K562 (cell line): ENCODE results near the gene NUP62. TPM values are rescaled to one million over a fixed set of nuclear protein-coding genes. Genes with fewer than 3 reads are reported as not detected.

Experiments used
- CBX1 ChIP-seq: sonication (generic); IDR thresholded peaks from 2 replicates; pipeline ENCODE4 v1.6.1; 2016; ENCODE audit warnings: antibody characterized with exemption, low read depth, mild to moderate bottlenecking
- CREBBP ChIP-seq: IDR thresholded peaks from one replicate; pipeline ENCODE4 v1.6.1; 2012; ENCODE audit warnings: low read depth, mild to moderate bottlenecking, control low read depth, inconsistent platforms, low read length
- DIDO1 ChIP-seq: fragments of 450-650 bp; IDR thresholded peaks from 2 replicates; pipeline ENCODE4 v1.6.1; 2016; ENCODE audit warnings: low read depth, missing biosample characterization, missing genetic modification characterization
- EWSR1 ChIP-seq: fragments of 450-650 bp; IDR thresholded peaks from 2 replicates; pipeline ENCODE4 v1.6.1; 2018; ENCODE audit warnings: borderline replicate concordance, mild to moderate bottlenecking, low read depth, moderate library complexity; ENCODE audit not compliant: partially characterized antibody
- HMBOX1 ChIP-seq: sonication (generic); IDR thresholded peaks from 2 replicates; pipeline ENCODE4 v1.6.1; 2016
- HMG20A ChIP-seq: fragments of 450-650 bp; formaldehyde crosslinking; conservative IDR thresholded peaks from 2 replicates; pipeline ENCODE4 v1.4.0; 2020; ENCODE audit warnings: mild to moderate bottlenecking, mixed read lengths
- HNRNPK ChIP-seq: fragments of 200-400 bp; formaldehyde crosslinking; IDR thresholded peaks from one replicate; pipeline ENCODE4 v1.6.1; 2018; ENCODE audit warnings: mild to moderate bottlenecking, low read depth, low read length; ENCODE audit not compliant: poor library complexity, severe bottlenecking
- NFXL1 ChIP-seq: fragments of 450-650 bp; formaldehyde crosslinking; IDR thresholded peaks from 2 replicates; pipeline ENCODE4 v1.4.0; 2021; ENCODE audit warnings: mild to moderate bottlenecking
- RBM25 ChIP-seq: fragments of 200-400 bp; formaldehyde crosslinking; IDR thresholded peaks from 2 replicates; pipeline ENCODE4 v1.6.1; 2018; ENCODE audit warnings: low read length, low read depth, moderate library complexity; ENCODE audit not compliant: severe bottlenecking
- TAF1 ChIP-seq: IDR thresholded peaks from 2 replicates; pipeline ENCODE4 v1.6.1; 2011; ENCODE audit warnings: mild to moderate bottlenecking, low read length, moderate library complexity; ENCODE audit not compliant: insufficient read depth, control insufficient read depth, severe bottlenecking; ENCODE audit errors: extremely low read depth
- TAF9B ChIP-seq: fragments of 450-650 bp; IDR thresholded peaks from 2 replicates; pipeline ENCODE4 v1.6.1; 2018; ENCODE audit warnings: mild to moderate bottlenecking; ENCODE audit not compliant: partially characterized antibody
- U2AF1 ChIP-seq: fragments of 200-400 bp; formaldehyde crosslinking; optimal IDR thresholded peaks from 2 replicates; pipeline ENCODE3; 2017; ENCODE audit warnings: mild to moderate bottlenecking, low read depth, low read length, moderate library complexity
- ZBTB34 ChIP-seq: fragments of 250-450 bp; sonication (Bioruptor Pico); IDR thresholded peaks from 2 replicates; pipeline ENCODE4 v1.8.0; 2021; ENCODE audit warnings: mild to moderate bottlenecking, moderate library complexity
- polyA plus RNA-seq, 8 experiments: library from polyadenylated mRNA; depleted of rRNA in 4 of 8; stranded (reverse) in 5 of 8; unstranded in 3 of 8; fragments of >200 nt; fragmentation: Nextera tagmentation in 2 of 8; fragmentation: Illumina TruSeq in 1 of 8; extraction: Ambion mirVana in 2 of 8; extraction: Trizol in 1 of 8; gene quantifications; 2 replicates each; pipeline versions ENCODE4 v1.2.1 to v1.2.3, GENCODE V29; 2011 to 2014; ENCODE audit warnings: inconsistent platforms in 1 of 8, missing spikeins in 1 of 8
- total RNA-seq, 7 experiments: library from RNA; depleted of rRNA in 6 of 7; stranded (reverse); fragments of >200 nt in 6 of 7; fragmentation: Illumina TruSeq in 2 of 7; extraction: Trizol in 2 of 7; gene quantifications; 2 replicates each; pipeline versions ENCODE4 v1.2.1 to v1.2.3, GENCODE V29; 2011 to 2021; ENCODE audit warnings: low replicate concordance in 1 of 7
- TF ChIP-seq, protein P1 (sequence below): sonication (generic); formaldehyde crosslinking; IDR thresholded peaks from 2 replicates; pipeline ENCODE4 v1.8.0; 2023; ENCODE audit warnings: missing genetic modification reagents, mild to moderate bottlenecking, borderline replicate concordance
- TF ChIP-seq, protein P2 (sequence below): sonication (generic); formaldehyde crosslinking; IDR thresholded peaks from 2 replicates; pipeline ENCODE4 v1.5.0; 2020; ENCODE audit warnings: missing genetic modification reagents
- TF ChIP-seq, protein P3 (sequence below): sonication (generic); formaldehyde crosslinking; IDR thresholded peaks from 2 replicates; pipeline ENCODE4 v1.8.1; 2023; ENCODE audit warnings: mild to moderate bottlenecking, missing genetic modification reagents, moderate library complexity

Gene NUP62
- total and polyA plus RNA-seq, 9 of the 15 experiments (the other 6 are each of a cell fraction or from before 2014, with no cell fraction given), result 16.9 to 109 (median 66.0) TPM

- TF ChIP-seq, protein P1, sequence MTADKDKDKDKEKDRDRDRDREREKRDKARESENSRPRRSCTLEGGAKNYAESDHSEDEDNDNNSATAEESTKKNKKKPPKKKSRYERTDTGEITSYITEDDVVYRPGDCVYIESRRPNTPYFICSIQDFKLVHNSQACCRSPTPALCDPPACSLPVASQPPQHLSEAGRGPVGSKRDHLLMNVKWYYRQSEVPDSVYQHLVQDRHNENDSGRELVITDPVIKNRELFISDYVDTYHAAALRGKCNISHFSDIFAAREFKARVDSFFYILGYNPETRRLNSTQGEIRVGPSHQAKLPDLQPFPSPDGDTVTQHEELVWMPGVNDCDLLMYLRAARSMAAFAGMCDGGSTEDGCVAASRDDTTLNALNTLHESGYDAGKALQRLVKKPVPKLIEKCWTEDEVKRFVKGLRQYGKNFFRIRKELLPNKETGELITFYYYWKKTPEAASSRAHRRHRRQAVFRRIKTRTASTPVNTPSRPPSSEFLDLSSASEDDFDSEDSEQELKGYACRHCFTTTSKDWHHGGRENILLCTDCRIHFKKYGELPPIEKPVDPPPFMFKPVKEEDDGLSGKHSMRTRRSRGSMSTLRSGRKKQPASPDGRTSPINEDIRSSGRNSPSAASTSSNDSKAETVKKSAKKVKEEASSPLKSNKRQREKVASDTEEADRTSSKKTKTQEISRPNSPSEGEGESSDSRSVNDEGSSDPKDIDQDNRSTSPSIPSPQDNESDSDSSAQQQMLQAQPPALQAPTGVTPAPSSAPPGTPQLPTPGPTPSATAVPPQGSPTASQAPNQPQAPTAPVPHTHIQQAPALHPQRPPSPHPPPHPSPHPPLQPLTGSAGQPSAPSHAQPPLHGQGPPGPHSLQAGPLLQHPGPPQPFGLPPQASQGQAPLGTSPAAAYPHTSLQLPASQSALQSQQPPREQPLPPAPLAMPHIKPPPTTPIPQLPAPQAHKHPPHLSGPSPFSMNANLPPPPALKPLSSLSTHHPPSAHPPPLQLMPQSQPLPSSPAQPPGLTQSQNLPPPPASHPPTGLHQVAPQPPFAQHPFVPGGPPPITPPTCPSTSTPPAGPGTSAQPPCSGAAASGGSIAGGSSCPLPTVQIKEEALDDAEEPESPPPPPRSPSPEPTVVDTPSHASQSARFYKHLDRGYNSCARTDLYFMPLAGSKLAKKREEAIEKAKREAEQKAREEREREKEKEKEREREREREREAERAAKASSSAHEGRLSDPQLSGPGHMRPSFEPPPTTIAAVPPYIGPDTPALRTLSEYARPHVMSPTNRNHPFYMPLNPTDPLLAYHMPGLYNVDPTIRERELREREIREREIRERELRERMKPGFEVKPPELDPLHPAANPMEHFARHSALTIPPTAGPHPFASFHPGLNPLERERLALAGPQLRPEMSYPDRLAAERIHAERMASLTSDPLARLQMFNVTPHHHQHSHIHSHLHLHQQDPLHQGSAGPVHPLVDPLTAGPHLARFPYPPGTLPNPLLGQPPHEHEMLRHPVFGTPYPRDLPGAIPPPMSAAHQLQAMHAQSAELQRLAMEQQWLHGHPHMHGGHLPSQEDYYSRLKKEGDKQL, result no peak
- TF ChIP-seq, protein P2, sequence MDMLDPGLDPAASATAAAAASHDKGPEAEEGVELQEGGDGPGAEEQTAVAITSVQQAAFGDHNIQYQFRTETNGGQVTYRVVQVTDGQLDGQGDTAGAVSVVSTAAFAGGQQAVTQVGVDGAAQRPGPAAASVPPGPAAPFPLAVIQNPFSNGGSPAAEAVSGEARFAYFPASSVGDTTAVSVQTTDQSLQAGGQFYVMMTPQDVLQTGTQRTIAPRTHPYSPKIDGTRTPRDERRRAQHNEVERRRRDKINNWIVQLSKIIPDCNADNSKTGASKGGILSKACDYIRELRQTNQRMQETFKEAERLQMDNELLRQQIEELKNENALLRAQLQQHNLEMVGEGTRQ (CRISPR knock-in tag), result peak; percentile 99
- no peak for TF ChIP-seq HMBOX1
- no peak for TF ChIP-seq HNRNPK
- no peak for TF ChIP-seq U2AF1
- TF ChIP-seq NFXL1, result no peak
- no peak for TF ChIP-seq ZBTB34
- TF ChIP-seq RBM25, result no peak
- no peak for TF ChIP-seq HMG20A
- no peak for TF ChIP-seq DIDO1 (tag)
- peak; percentile 65 for TF ChIP-seq TAF1
- TF ChIP-seq CBX1, result no peak
- TF ChIP-seq EWSR1, result no peak
- TF ChIP-seq, protein P3, sequence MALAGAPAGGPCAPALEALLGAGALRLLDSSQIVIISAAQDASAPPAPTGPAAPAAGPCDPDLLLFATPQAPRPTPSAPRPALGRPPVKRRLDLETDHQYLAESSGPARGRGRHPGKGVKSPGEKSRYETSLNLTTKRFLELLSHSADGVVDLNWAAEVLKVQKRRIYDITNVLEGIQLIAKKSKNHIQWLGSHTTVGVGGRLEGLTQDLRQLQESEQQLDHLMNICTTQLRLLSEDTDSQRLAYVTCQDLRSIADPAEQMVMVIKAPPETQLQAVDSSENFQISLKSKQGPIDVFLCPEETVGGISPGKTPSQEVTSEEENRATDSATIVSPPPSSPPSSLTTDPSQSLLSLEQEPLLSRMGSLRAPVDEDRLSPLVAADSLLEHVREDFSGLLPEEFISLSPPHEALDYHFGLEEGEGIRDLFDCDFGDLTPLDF (CRISPR knock-in tag), result peak; percentile 23; the same call in 1 of the 2 replicates
- TF ChIP-seq CREBBP, result no peak
- TF ChIP-seq TAF9B, result peak; percentile 82
Measured at GRCh38 chr19:49877020-49877878, 52.1 kb downstream of the NUP62 start, which contains the start of the genes AKT1S1 and TBC1D17 (continued).
